GM19467 (cell line): ENCODE results near the gene PSMG3.

ENCODE experiments used
- ATAC-seq: cut with Tn5 transposase; IDR thresholded peaks from one replicate; pipeline ENCODE4 v1.9.1; 2021; ENCODE audit warnings: mild to moderate bottlenecking, moderate library complexity; ENCODE audit not compliant: unreplicated experiment

Gene PSMG3

GRCh38 chr7:1546909-1547776, 22.7 kb downstream of the PSMG3 start:
- ATAC-seq = no peak

- no peak for ATAC-seq
Measured at GRCh38 chr7:1546274-1546908, 23.4 kb downstream of the PSMG3 start.

- no peak for ATAC-seq
Measured at GRCh38 chr7:1545417-1546246, 24.2 kb downstream of the PSMG3 start.

- no peak for ATAC-seq
Measured at GRCh38 chr7:1544896-1545416, 24.9 kb downstream of the PSMG3 start.

- no peak for ATAC-seq
Measured at GRCh38 chr7:1544178-1544895, 25.5 kb downstream of the PSMG3 start.

- ATAC-seq = no peak
Measured at GRCh38 chr7:1543826-1544177, 26.0 kb downstream of the PSMG3 start.

- no peak for ATAC-seq
Measured at GRCh38 chr7:1542841-1543747, 26.7 kb downstream of the PSMG3 start.

GRCh38 chr7:1542329-1542728, 27.5 kb downstream of the PSMG3 start:
- ATAC-seq = no peak

GRCh38 chr7:1541431-1542162, 28.2 kb downstream of the PSMG3 start:
- ATAC-seq = no peak

- no peak for ATAC-seq
Measured at GRCh38 chr7:1540776-1541271, 29.0 kb downstream of the PSMG3 start.

- no peak for ATAC-seq
Measured at GRCh38 chr7:1539882-1540775, 29.7 kb downstream of the PSMG3 start.

GRCh38 chr7:1539181-1539881, 30.5 kb downstream of the PSMG3 start:
- ATAC-seq = no peak

GRCh38 chr7:1538544-1539180, 31.2 kb downstream of the PSMG3 start:
- ATAC-seq = no peak

GRCh38 chr7:1537535-1538412, 32.1 kb downstream of the PSMG3 start:
- ATAC-seq = no peak

- no peak for ATAC-seq
Measured at GRCh38 chr7:1536743-1537534, 32.9 kb downstream of the PSMG3 start.
